ENCODE results near the gene CD8B2. TPM values are rescaled to one million over a fixed set of nuclear protein-coding genes. Genes with fewer than 3 reads are reported as not detected.
"Not testable (repeated sequence)": the region's sequence is repeated elsewhere in the genome, so short reads cannot be mapped to it uniquely, and the experiment has no call there.

Gene CD8B2
- total RNA-seq, 1 experiment from 2014 or later, result not detected

- not testable (repeated sequence) for DNase-seq (ENCODE audit: low spot score)
These were observed 24.8 kb downstream of the CD8B2 start for GRCh38 chr2:106511934-106512333.

- DNase-seq (ENCODE audit: low spot score), result not testable (repeated sequence)
These were observed 26.2 kb downstream of the CD8B2 start for GRCh38 chr2:106513391-106513790.

- DNase-seq (ENCODE audit: low spot score), result not testable (repeated sequence)
These were observed 27.7 kb downstream of the CD8B2 start for GRCh38 chr2:106514827-106515226.

- no peak for DNase-seq (ENCODE audit: low spot score)
These were observed 29.3 kb downstream of the CD8B2 start for GRCh38 chr2:106516436-106516835.

GRCh38 chr2:106516864-106517263, 29.7 kb downstream of the CD8B2 start:
- DNase-seq (ENCODE audit: low spot score), result no peak

GRCh38 chr2:106517329-106517728, 30.2 kb downstream of the CD8B2 start:
- no peak for DNase-seq (ENCODE audit: low spot score)

GRCh38 chr2:106519767-106520166, 32.6 kb downstream of the CD8B2 start:
- no peak for DNase-seq (ENCODE audit: low spot score)

- DNase-seq (ENCODE audit: low spot score), result no peak
These were observed 33.9 kb downstream of the CD8B2 start for GRCh38 chr2:106521016-106521415.

GRCh38 chr2:106523976-106524665, 37.0 kb downstream of the CD8B2 start:
- no peak for DNase-seq (ENCODE audit: low spot score)

GRCh38 chr2:106530866-106531265, 43.7 kb downstream of the CD8B2 start:
- no peak for DNase-seq (ENCODE audit: low spot score)

- no peak for DNase-seq (ENCODE audit: low spot score)
These were observed 44.6 kb downstream of the CD8B2 start for GRCh38 chr2:106531676-106532214.

- DNase-seq (ENCODE audit: low spot score), result no peak
These were observed 45.1 kb downstream of the CD8B2 start for GRCh38 chr2:106532236-106532635.

GRCh38 chr2:106534471-106534870, 47.3 kb downstream of the CD8B2 start:
- DNase-seq (ENCODE audit: low spot score), result no peak

- no peak for DNase-seq (ENCODE audit: low spot score)
These were observed 49.3 kb downstream of the CD8B2 start for GRCh38 chr2:106536490-106536889.

GRCh38 chr2:106537047-106537446, 49.9 kb downstream of the CD8B2 start:
- no peak for DNase-seq (ENCODE audit: low spot score)

GRCh38 chr2:106537791-106538191, 50.6 kb downstream of the CD8B2 start:
- DNase-seq (ENCODE audit: low spot score), result no peak

GRCh38 chr2:106540886-106541285, 53.7 kb downstream of the CD8B2 start:
- DNase-seq (ENCODE audit: low spot score), result no peak

GRCh38 chr2:106541333-106541732, 54.2 kb downstream of the CD8B2 start:
- no peak for DNase-seq (ENCODE audit: low spot score)

- DNase-seq (ENCODE audit: low spot score), result peak; percentile 52
These were observed 55.7 kb downstream of the CD8B2 start for GRCh38 chr2:106542746-106543359.

GRCh38 chr2:106545007-106545406, 57.8 kb downstream of the CD8B2 start:
- DNase-seq (ENCODE audit: low spot score), result no peak

- DNase-seq (ENCODE audit: low spot score), result no peak
These were observed 59.3 kb downstream of the CD8B2 start for GRCh38 chr2:106546391-106546990.

- no peak for DNase-seq (ENCODE audit: low spot score)
These were observed 60.2 kb downstream of the CD8B2 start for GRCh38 chr2:106547164-106547903.
